ENCODE results near the gene DNAJB9. TPM values are rescaled to one million over a fixed set of nuclear protein-coding genes. Genes with fewer than 3 reads are reported as not detected.

Gene DNAJB9
- total and polyA plus RNA-seq, 2 experiments from 2014 or later = 33.8 to 39.3 TPM

GRCh38 chr7:108557191-108557590 is 12.5 kb upstream of the DNAJB9 start:
- H3K4me1 ChIP-seq (ENCODE audit: insufficient read depth) = peaks cover 9% of the 10 kb centered on the region
- 97 to 100% methylated on average over 3 of the region's 3 CpGs for WGBS, 2 experiments (ENCODE audit: low coverage in 1 of 2, low lambda C conversion rate in 2 of 2, missing lambda C conversion rate in 2 of 2)
- no peak for DNase-seq
- no peak overlapping the region for H3K9ac ChIP-seq
- no peaks in the 10 kb centered on the region for H3K27me3 ChIP-seq (replicated peaks; ENCODE audit: insufficient read depth)
- H4K20me1 ChIP-seq (ENCODE audit: insufficient read depth) = no peaks in the 10 kb centered on the region
- peaks cover 5% of the 10 kb centered on the region; the same call in 1 of the 2 replicates for H3K79me2 ChIP-seq (ENCODE audit: insufficient read depth)
- H3K27ac ChIP-seq = no peak overlapping the region
- no peaks in the 10 kb centered on the region for H3K9me3 ChIP-seq (ENCODE audit: low read depth)
- H3K4me3 ChIP-seq = no peak overlapping the region
- H3K36me3 ChIP-seq (ENCODE audit: low read depth) = no peaks in the 10 kb centered on the region
- H2AFZ ChIP-seq = no peak overlapping the region
- 0 out of 2 replicates have a peak, but pooled peaks cover 6% of the 10 kb centered on the region for H3F3A ChIP-seq (ENCODE audit: insufficient read depth)
- H3K9me2 ChIP-seq (ENCODE audit: insufficient read depth) = no peaks in the 10 kb centered on the region
- no peak overlapping the region for H3K4me2 ChIP-seq (ENCODE audit: unreplicated experiment)
- TF ChIP-seq EZH2phosphoT487 (IDR thresholded peaks at IDR 0.05; ENCODE audit: insufficient read depth, low read depth) = no peak
- no peak for TF ChIP-seq EZH2 (IDR thresholded peaks at IDR 0.05; ENCODE audit: insufficient read depth, poor library complexity, severe bottlenecking)
- in situ Hi-C loops (cut with MboI) = no loop called here

GRCh38 chr7:108557617-108558016 is 12.1 kb upstream of the DNAJB9 start:
- Histone ChIP-seq H3K79me2 (ENCODE audit: insufficient read depth) (peaks cover 9% of the 10 kb centered on the region; the same call in 1 of the 2 replicates), H3K27ac (no peak overlapping the region), H3K9ac (no peak overlapping the region), H3K27me3 (replicated peaks; ENCODE audit: insufficient read depth) (no peaks in the 10 kb centered on the region), H3K9me2 (ENCODE audit: insufficient read depth) (no peaks in the 10 kb centered on the region), H2AFZ (no peak overlapping the region), H4K20me1 (ENCODE audit: insufficient read depth) (no peaks in the 10 kb centered on the region), H3K36me3 (ENCODE audit: low read depth) (no peaks in the 10 kb centered on the region), H3K4me1 (ENCODE audit: insufficient read depth) (peaks cover 13% of the 10 kb centered on the region), H3F3A (ENCODE audit: insufficient read depth) (0 out of 2 replicates have a peak, but pooled peaks cover 6% of the 10 kb centered on the region), H3K4me3 (no peak overlapping the region), H3K4me2 (ENCODE audit: unreplicated experiment) (no peak overlapping the region), H3K9me3 (ENCODE audit: low read depth) (no peaks in the 10 kb centered on the region)
- no peak for DNase-seq
- WGBS, 2 experiments (ENCODE audit: low coverage in 1 of 2, low lambda C conversion rate in 2 of 2, missing lambda C conversion rate in 2 of 2) = 98 to 100% methylated on average over 1 of the region's 1 CpG
- no peak for TF ChIP-seq EZH2phosphoT487 (IDR thresholded peaks at IDR 0.05; ENCODE audit: insufficient read depth, low read depth)
- TF ChIP-seq EZH2 (IDR thresholded peaks at IDR 0.05; ENCODE audit: insufficient read depth, poor library complexity, severe bottlenecking) = no peak
- in situ Hi-C loops (cut with MboI) = no loop called here

- Histone ChIP-seq H3K9me3 (ENCODE audit: low read depth) (no peaks in the 10 kb centered on the region), H3K4me3 (no peak overlapping the region), H3K4me1 (ENCODE audit: insufficient read depth) (peaks cover 18% of the 10 kb centered on the region), H3K79me2 (ENCODE audit: insufficient read depth) (peaks cover 23% of the 10 kb centered on the region), H3K36me3 (ENCODE audit: low read depth) (no peaks in the 10 kb centered on the region), H2AFZ (no peak overlapping the region), H3K4me2 (ENCODE audit: unreplicated experiment) (no peak overlapping the region), H3K27ac (no peak overlapping the region), H3K9me2 (ENCODE audit: insufficient read depth) (no peaks in the 10 kb centered on the region), H3F3A (ENCODE audit: insufficient read depth) (0 out of 2 replicates have a peak, but pooled peaks cover 6% of the 10 kb centered on the region), H4K20me1 (ENCODE audit: insufficient read depth) (no peaks in the 10 kb centered on the region), H3K9ac (no peak overlapping the region), H3K27me3 (replicated peaks; ENCODE audit: insufficient read depth) (no peaks in the 10 kb centered on the region)
- in situ Hi-C loops (cut with MboI) = no loop called here
- TF ChIP-seq EZH2 (IDR thresholded peaks at IDR 0.05; ENCODE audit: insufficient read depth, poor library complexity, severe bottlenecking) (no peak), EZH2phosphoT487 (IDR thresholded peaks at IDR 0.05; ENCODE audit: insufficient read depth, low read depth) (no peak)
- WGBS, 2 experiments (ENCODE audit: low coverage in 1 of 2, low lambda C conversion rate in 2 of 2, missing lambda C conversion rate in 2 of 2) = 93 to 100% methylated on average over 4 of the region's 4 CpGs
- DNase-seq = no peak
These were observed 10.4 kb upstream of the DNAJB9 start for GRCh38 chr7:108559253-108559652.

GRCh38 chr7:108561047-108561619 is 8.5 kb upstream of the DNAJB9 start:
- no peaks in the 10 kb centered on the region for H3K9me3 ChIP-seq (ENCODE audit: low read depth)
- no peaks in the 10 kb centered on the region for H4K20me1 ChIP-seq (ENCODE audit: insufficient read depth)
- no peak overlapping the region for H3K4me3 ChIP-seq
- no peaks in the 10 kb centered on the region for H3K27me3 ChIP-seq (replicated peaks; ENCODE audit: insufficient read depth)
- peaks cover 18% of the 10 kb centered on the region for H3K4me1 ChIP-seq (ENCODE audit: insufficient read depth)
- no peak overlapping the region for H2AFZ ChIP-seq
- in situ Hi-C loops (cut with MboI) = no loop called here
- peaks cover 42% of the 10 kb centered on the region for H3K79me2 ChIP-seq (ENCODE audit: insufficient read depth)
- no peak overlapping the region for H3K27ac ChIP-seq
- WGBS, 2 experiments (ENCODE audit: low coverage in 1 of 2, low lambda C conversion rate in 2 of 2, missing lambda C conversion rate in 2 of 2) = 92 to 97% methylated on average over 4 of the region's 4 CpGs
- TF ChIP-seq EZH2 (IDR thresholded peaks at IDR 0.05; ENCODE audit: insufficient read depth, poor library complexity, severe bottlenecking) (no peak), EZH2phosphoT487 (IDR thresholded peaks at IDR 0.05; ENCODE audit: insufficient read depth, low read depth) (no peak)
- no peaks in the 10 kb centered on the region for H3K9me2 ChIP-seq (ENCODE audit: insufficient read depth)
- peak; percentile 45 for DNase-seq
- H3K9ac ChIP-seq = no peak overlapping the region
- no peak overlapping the region for H3K4me2 ChIP-seq (ENCODE audit: unreplicated experiment)
- H3F3A ChIP-seq (ENCODE audit: insufficient read depth) = 0 out of 2 replicates have a peak, but pooled peaks cover 6% of the 10 kb centered on the region
- H3K36me3 ChIP-seq (ENCODE audit: low read depth) = no peaks in the 10 kb centered on the region

Data from GM23248 (cell line).